Liver (tissue), 9 donors: ENCODE results near the gene ELL. TPM values are rescaled to one million over a fixed set of nuclear protein-coding genes. Genes with fewer than 3 reads are reported as not detected.

Experiments used
- DNase-seq: peaks from one replicate; pipeline ENCODE4 v3.0.0-alpha.2; 2017; ENCODE audit warnings: low spot score
- H3K27ac ChIP-seq, 2 donors: one replicate each; pipeline ENCODE4 v1.7.0; 2013; ENCODE audit warnings: inconsistent platforms in 2 of 2, low read length in 2 of 2, control low read depth in 1 of 2, low read depth in 1 of 2, mild to moderate bottlenecking in 1 of 2
- H3K27me3 ChIP-seq, 4 donors: one replicate each; pipeline versions ENCODE4 v1.6.1 to v1.7.0; 2013; ENCODE audit warnings: low read length in 3 of 4, inconsistent platforms in 1 of 4, mild to moderate bottlenecking in 1 of 4, moderate library complexity in 1 of 4; ENCODE audit not compliant: control insufficient read depth in 4 of 4, insufficient read depth in 4 of 4
- H3K36me3 ChIP-seq, 4 donors: one replicate each; pipeline versions ENCODE4 v1.6.1 to v1.7.0; 2013; ENCODE audit warnings: low read length in 3 of 4, mild to moderate bottlenecking in 3 of 4, low read depth in 1 of 4, moderate library complexity in 1 of 4; ENCODE audit not compliant: control insufficient read depth in 4 of 4, insufficient read depth in 3 of 4
- H3K4me1 ChIP-seq, 4 donors: one replicate each; pipeline versions ENCODE4 v1.6.1 to v1.7.0; 2013; ENCODE audit warnings: low read length in 3 of 4, mild to moderate bottlenecking in 3 of 4, moderate library complexity in 1 of 4; ENCODE audit not compliant: control insufficient read depth in 4 of 4, insufficient read depth in 4 of 4
- H3K4me3 ChIP-seq, 3 donors: one replicate each; pipeline versions ENCODE4 v1.6.1 to v1.7.0; 2013; ENCODE audit warnings: low read length in 3 of 3, control low read depth in 1 of 3, low read depth in 1 of 3, mild to moderate bottlenecking in 1 of 3
- H3K9ac ChIP-seq, 2 donors: one replicate each; pipeline ENCODE4 v1.7.0; 2013; ENCODE audit warnings: low read length in 2 of 2, mild to moderate bottlenecking in 2 of 2, moderate library complexity in 2 of 2, control low read depth in 1 of 2, low read depth in 1 of 2
- H3K9me3 ChIP-seq, 4 donors: one replicate each; pipeline versions ENCODE4 v1.6.1 to v1.7.0; 2013; ENCODE audit warnings: low read length in 3 of 4; ENCODE audit not compliant: control insufficient read depth in 4 of 4
- EGR1 ChIP-seq, 2 donors: IDR thresholded peaks; 2 replicates each; pipeline ENCODE4 v1.6.1; 2016 to 2018; ENCODE audit warnings: antibody characterized with exemption in 2 of 2, low read depth in 2 of 2
- FOXA1 ChIP-seq: IDR thresholded peaks from 2 replicates; pipeline ENCODE4 v1.6.1; 2016; ENCODE audit warnings: antibody characterized with exemption
- FOXA2 ChIP-seq: IDR thresholded peaks from 2 replicates; pipeline ENCODE4 v1.6.1; 2016; ENCODE audit warnings: antibody characterized with exemption
- HNF4A ChIP-seq, 2 donors: conservative IDR thresholded peaks; 2 replicates each; pipeline ENCODE4 v1.6.1; 2016; ENCODE audit warnings: antibody characterized with exemption in 2 of 2, mild to moderate bottlenecking in 2 of 2
- HNF4G ChIP-seq: IDR thresholded peaks from 2 replicates; pipeline ENCODE4 v1.6.1; 2016; ENCODE audit warnings: antibody characterized with exemption
- JUND ChIP-seq, 2 donors: IDR thresholded peaks; 2 replicates each; pipeline ENCODE4 v1.6.1; 2016; ENCODE audit warnings: antibody characterized with exemption in 2 of 2
- NR2F2 ChIP-seq: IDR thresholded peaks from 2 replicates; pipeline ENCODE4 v1.6.1; 2016; ENCODE audit warnings: antibody characterized with exemption
- RAD21 ChIP-seq, 2 donors: IDR thresholded peaks; 2 replicates each; pipeline ENCODE4 v1.6.1; 2016; ENCODE audit warnings: antibody characterized with exemption in 2 of 2, mild to moderate bottlenecking in 2 of 2
- RXRA ChIP-seq, 2 donors: IDR thresholded peaks; 2 replicates each; pipeline ENCODE4 v1.6.1; 2017 to 2018; ENCODE audit warnings: antibody characterized with exemption in 2 of 2, mild to moderate bottlenecking in 1 of 2
- SP1 ChIP-seq: IDR thresholded peaks from 2 replicates; pipeline ENCODE4 v1.6.1; 2018; ENCODE audit warnings: antibody characterized with exemption, mild to moderate bottlenecking
- TAF1 ChIP-seq: conservative IDR thresholded peaks from 2 replicates; pipeline ENCODE4 v1.6.1; 2016; ENCODE audit warnings: antibody characterized with exemption, mild to moderate bottlenecking
- YY1 ChIP-seq: IDR thresholded peaks from 2 replicates; pipeline ENCODE4 v1.6.1; 2016; ENCODE audit warnings: antibody characterized with exemption, mild to moderate bottlenecking
- WGBS: extraction: QIAGEN DNeasy Blood & Tissue Kit; methylation state at CpG from one replicate; pipeline ENCODE4 v1.1.7; 2013; 5-methylcytosine and 5-hydroxymethylcytosine counted together
- polyA plus RNA-seq, 2 donors: library from polyadenylated mRNA; stranded (reverse) in 1 of 2; unstranded in 1 of 2; fragments of 200-250 nt in 1 of 2; fragments of >200 nt in 1 of 2; fragmentation: Nextera tagmentation in 1 of 2; extraction: Ambion mirVana in 1 of 2; gene quantifications; one replicate each; pipeline versions ENCODE4 v1.2.1 to v1.2.3, GENCODE V29; 2013 to 2015
- total RNA-seq, 2 donors: library from RNA; depleted of rRNA; stranded (reverse); fragments of >200 nt; gene quantifications; one replicate each; pipeline ENCODE4 v1.2.3, GENCODE V29; 2014
- TF ChIP-seq, protein P1 (sequence below): IDR thresholded peaks from 2 replicates; pipeline ENCODE4 v1.6.1; 2016; ENCODE audit warnings: antibody characterized with exemption
- TF ChIP-seq, protein P2 (sequence below): fragments of 150-350 bp; IDR thresholded peaks from 2 replicates; pipeline ENCODE4 v1.5.1; 2017; ENCODE audit warnings: improper control_type of control experiment, low read depth, low read length; ENCODE audit not compliant: missing input control
- TF ChIP-seq, protein P3 (sequence below): IDR thresholded peaks from 2 replicates; pipeline ENCODE4 v1.6.1; 2016; ENCODE audit warnings: antibody characterized with exemption
- TF ChIP-seq, protein P4 (sequence below): IDR thresholded peaks from 2 replicates; pipeline ENCODE4 v1.6.1; 2016; ENCODE audit warnings: antibody characterized with exemption
- TF ChIP-seq, protein P5 (sequence below): IDR thresholded peaks from 2 replicates; pipeline ENCODE4 v1.6.1; 2016; ENCODE audit warnings: antibody characterized with exemption, mild to moderate bottlenecking
- donor health status: healthy.
- donor health status: healthy.
- donor health status: healthy.
- donor health status: healthy.
- donor health status: healthy.

Gene ELL
- total and polyA plus RNA-seq, 4 donors = 4.5 to 10.5 (median 6.6) TPM

DNA sequence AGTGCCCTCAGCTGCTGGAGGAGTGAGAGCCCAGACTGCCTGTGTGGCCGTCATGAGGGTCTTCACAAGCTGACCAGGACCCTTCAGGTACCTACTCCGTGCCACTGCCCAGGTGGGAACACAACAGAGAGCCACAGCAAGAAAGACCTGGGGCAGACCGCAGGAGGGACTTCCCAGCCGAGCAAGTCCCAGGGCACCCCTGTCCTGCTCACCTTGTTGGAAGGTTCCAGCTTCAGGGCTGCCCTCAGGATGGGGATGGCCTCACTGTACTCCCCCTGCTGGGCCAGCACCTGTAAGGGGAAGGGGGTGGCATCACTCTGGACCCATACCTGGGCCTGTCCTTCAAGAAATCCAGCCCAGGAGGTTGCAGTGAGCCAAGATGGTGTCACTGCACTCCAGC lies 11.2 kb upstream of the ELL start:
- Histone ChIP-seq H3K27ac (no peak overlapping the region), H3K4me1 (peaks cover 0 to 7% (median 2%) of the 10 kb centered on the region in 4 donors), H3K9ac (no peak overlapping the region), H3K27me3 (no peaks in the 10 kb centered on the region), H3K36me3 (peaks cover 0 to 34% (median 12%) of the 10 kb centered on the region in 4 donors), H3K9me3 (no peaks in the 10 kb centered on the region), H3K4me3 (no peak overlapping the region)
- no peak for DNase-seq
- 98% methylated on average over 4 of the region's 4 CpGs for WGBS
- TF ChIP-seq SP1 (no peak), HNF4A (conservative IDR thresholded peaks at IDR 0.05) (no peak), NR2F2 (no peak), JUND (IDR thresholded peaks at IDR 0.05) (no peak), HNF4G (no peak), RXRA (IDR thresholded peaks at IDR 0.05) (no peak), TAF1 (no peak), FOXA1 (no peak), RAD21 (IDR thresholded peaks at IDR 0.05) (no peak), FOXA2 (no peak), YY1 (no peak)
- TF ChIP-seq, protein P1, sequence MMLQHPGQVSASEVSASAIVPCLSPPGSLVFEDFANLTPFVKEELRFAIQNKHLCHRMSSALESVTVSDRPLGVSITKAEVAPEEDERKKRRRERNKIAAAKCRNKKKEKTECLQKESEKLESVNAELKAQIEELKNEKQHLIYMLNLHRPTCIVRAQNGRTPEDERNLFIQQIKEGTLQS = no peak
- TF ChIP-seq, protein P2, sequence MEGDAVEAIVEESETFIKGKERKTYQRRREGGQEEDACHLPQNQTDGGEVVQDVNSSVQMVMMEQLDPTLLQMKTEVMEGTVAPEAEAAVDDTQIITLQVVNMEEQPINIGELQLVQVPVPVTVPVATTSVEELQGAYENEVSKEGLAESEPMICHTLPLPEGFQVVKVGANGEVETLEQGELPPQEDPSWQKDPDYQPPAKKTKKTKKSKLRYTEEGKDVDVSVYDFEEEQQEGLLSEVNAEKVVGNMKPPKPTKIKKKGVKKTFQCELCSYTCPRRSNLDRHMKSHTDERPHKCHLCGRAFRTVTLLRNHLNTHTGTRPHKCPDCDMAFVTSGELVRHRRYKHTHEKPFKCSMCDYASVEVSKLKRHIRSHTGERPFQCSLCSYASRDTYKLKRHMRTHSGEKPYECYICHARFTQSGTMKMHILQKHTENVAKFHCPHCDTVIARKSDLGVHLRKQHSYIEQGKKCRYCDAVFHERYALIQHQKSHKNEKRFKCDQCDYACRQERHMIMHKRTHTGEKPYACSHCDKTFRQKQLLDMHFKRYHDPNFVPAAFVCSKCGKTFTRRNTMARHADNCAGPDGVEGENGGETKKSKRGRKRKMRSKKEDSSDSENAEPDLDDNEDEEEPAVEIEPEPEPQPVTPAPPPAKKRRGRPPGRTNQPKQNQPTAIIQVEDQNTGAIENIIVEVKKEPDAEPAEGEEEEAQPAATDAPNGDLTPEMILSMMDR = no peak
- TF ChIP-seq, protein P3, sequence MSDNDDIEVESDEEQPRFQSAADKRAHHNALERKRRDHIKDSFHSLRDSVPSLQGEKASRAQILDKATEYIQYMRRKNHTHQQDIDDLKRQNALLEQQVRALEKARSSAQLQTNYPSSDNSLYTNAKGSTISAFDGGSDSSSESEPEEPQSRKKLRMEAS = no peak
- TF ChIP-seq, protein P4, sequence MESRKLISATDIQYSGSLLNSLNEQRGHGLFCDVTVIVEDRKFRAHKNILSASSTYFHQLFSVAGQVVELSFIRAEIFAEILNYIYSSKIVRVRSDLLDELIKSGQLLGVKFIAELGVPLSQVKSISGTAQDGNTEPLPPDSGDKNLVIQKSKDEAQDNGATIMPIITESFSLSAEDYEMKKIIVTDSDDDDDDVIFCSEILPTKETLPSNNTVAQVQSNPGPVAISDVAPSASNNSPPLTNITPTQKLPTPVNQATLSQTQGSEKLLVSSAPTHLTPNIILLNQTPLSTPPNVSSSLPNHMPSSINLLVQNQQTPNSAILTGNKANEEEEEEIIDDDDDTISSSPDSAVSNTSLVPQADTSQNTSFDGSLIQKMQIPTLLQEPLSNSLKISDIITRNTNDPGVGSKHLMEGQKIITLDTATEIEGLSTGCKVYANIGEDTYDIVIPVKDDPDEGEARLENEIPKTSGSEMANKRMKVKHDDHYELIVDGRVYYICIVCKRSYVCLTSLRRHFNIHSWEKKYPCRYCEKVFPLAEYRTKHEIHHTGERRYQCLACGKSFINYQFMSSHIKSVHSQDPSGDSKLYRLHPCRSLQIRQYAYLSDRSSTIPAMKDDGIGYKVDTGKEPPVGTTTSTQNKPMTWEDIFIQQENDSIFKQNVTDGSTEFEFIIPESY = no peak

DNA sequence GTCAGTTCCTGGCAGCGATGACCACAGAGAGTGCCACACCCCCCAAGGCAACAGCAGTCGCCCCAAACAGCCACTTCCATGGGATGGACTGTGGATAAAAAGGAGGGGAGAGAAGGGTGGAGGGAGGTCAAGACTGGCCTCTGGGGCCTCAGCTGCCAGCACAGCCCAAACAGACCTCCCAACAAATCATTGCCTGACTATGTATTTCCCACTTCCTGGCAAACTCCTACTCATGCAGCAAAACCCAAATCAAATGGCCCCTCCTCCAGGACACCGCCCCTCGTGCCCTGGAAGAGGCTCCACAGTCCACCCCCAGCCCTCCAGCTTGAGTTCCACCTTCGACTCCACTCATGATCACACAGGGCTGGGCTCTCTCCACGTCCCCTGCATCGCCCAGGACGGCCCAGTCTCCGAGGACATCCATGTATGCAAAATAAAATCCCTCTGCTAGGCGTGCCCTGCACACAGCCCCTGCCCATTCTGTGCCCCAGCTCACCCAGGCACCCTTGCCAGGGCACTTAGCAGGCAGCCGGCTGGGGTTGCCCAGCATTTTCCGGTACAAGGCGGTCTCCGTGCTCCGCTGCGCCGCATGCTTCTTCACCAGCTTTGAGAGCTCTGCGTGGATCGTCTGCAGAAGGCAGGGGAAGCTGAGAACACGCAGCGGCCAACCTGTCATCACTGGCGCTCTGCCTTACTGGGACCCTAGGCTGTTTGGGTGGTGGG lies 10.5 kb upstream of the ELL start:
- peaks cover 0 to 34% (median 12%) of the 10 kb centered on the region in 4 donors for H3K36me3 ChIP-seq
- 97% methylated on average over 22 of the region's 22 CpGs for WGBS
- no peak overlapping the region for H3K9ac ChIP-seq
- TF ChIP-seq, protein P2 = no peak
- no peak for TF ChIP-seq RXRA (IDR thresholded peaks at IDR 0.05)
- TF ChIP-seq, protein P5, sequence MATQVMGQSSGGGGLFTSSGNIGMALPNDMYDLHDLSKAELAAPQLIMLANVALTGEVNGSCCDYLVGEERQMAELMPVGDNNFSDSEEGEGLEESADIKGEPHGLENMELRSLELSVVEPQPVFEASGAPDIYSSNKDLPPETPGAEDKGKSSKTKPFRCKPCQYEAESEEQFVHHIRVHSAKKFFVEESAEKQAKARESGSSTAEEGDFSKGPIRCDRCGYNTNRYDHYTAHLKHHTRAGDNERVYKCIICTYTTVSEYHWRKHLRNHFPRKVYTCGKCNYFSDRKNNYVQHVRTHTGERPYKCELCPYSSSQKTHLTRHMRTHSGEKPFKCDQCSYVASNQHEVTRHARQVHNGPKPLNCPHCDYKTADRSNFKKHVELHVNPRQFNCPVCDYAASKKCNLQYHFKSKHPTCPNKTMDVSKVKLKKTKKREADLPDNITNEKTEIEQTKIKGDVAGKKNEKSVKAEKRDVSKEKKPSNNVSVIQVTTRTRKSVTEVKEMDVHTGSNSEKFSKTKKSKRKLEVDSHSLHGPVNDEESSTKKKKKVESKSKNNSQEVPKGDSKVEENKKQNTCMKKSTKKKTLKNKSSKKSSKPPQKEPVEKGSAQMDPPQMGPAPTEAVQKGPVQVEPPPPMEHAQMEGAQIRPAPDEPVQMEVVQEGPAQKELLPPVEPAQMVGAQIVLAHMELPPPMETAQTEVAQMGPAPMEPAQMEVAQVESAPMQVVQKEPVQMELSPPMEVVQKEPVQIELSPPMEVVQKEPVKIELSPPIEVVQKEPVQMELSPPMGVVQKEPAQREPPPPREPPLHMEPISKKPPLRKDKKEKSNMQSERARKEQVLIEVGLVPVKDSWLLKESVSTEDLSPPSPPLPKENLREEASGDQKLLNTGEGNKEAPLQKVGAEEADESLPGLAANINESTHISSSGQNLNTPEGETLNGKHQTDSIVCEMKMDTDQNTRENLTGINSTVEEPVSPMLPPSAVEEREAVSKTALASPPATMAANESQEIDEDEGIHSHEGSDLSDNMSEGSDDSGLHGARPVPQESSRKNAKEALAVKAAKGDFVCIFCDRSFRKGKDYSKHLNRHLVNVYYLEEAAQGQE = no peak
- no peak for TF ChIP-seq NR2F2
- TF ChIP-seq YY1 = no peak
- TF ChIP-seq FOXA2 = no peak
- TF ChIP-seq FOXA1 = no peak
- no peak for TF ChIP-seq TAF1
- TF ChIP-seq, protein P4 = no peak
- no peak for TF ChIP-seq RAD21 (IDR thresholded peaks at IDR 0.05)
- no peak for TF ChIP-seq JUND (IDR thresholded peaks at IDR 0.05)
- TF ChIP-seq SP1 = no peak
- no peak for TF ChIP-seq EGR1 (IDR thresholded peaks at IDR 0.05; ENCODE audit: low read depth in 2 of 2)
- no peak for TF ChIP-seq HNF4G
- no peak for TF ChIP-seq HNF4A (conservative IDR thresholded peaks at IDR 0.05)
- TF ChIP-seq, protein P3 = no peak

More for the DNA sequence above, 10.5 kb upstream of the ELL start:
- no peak overlapping the region for H3K27ac ChIP-seq
- no peak for DNase-seq
- no peaks in the 10 kb centered on the region for H3K9me3 ChIP-seq
- H3K27me3 ChIP-seq = no peaks in the 10 kb centered on the region
- H3K4me1 ChIP-seq = peaks cover 0 to 3% (median 1%) of the 10 kb centered on the region in 4 donors
- H3K4me3 ChIP-seq = no peak overlapping the region
